Activated CD8-positive, alpha-beta memory T cell treated with anti-CD3 and anti-CD28 coated beads for 1 hour (primary cell): Measurements from ENCODE around the gene ZDHHC20.

Source experiments
- DNase-seq, 2 donors: peaks; one replicate each; pipeline ENCODE4 v3.0.0-alpha.2; 2020; ENCODE audit warnings: low read depth in 1 of 2; ENCODE audit errors: extremely low read depth in 1 of 2

The ZDHHC20 gene

GRCh38 chr13:21458813-21459701 is at the start of gene ZDHHC20:
Gene ZDHHC20, minus strand, starts transcription at chr13:21459303. Its CDS starts 132 bp downstream, at chr13:21459171.
- DNase-seq: peak; percentile 57 to 89

- no peak for DNase-seq
Observed at GRCh38 chr13:21504379-21504778, 45.3 kb upstream of the ZDHHC20 start.

- no peak for DNase-seq
Observed at GRCh38 chr13:21501686-21502085, 42.6 kb upstream of the ZDHHC20 start.

GRCh38 chr13:21486322-21486721 is 27.2 kb upstream of the ZDHHC20 start:
- no peak for DNase-seq

- no peak for DNase-seq
Observed at GRCh38 chr13:21483748-21484147, 24.6 kb upstream of the ZDHHC20 start.

GRCh38 chr13:21481359-21481758 is 22.3 kb upstream of the ZDHHC20 start:
- no peak for DNase-seq

- DNase-seq: no peak
Observed at GRCh38 chr13:21478881-21479808, 20.0 kb upstream of the ZDHHC20 start.

- peak; percentile 36 to 62 for DNase-seq
Observed at GRCh38 chr13:21476893-21477472, 17.9 kb upstream of the ZDHHC20 start.

GRCh38 chr13:21475115-21475514 is 16.0 kb upstream of the ZDHHC20 start:
- no peak for DNase-seq

GRCh38 chr13:21470785-21471184 is 11.7 kb upstream of the ZDHHC20 start:
- no peak for DNase-seq

- no peak for DNase-seq
Observed at GRCh38 chr13:21466527-21466926, 7.4 kb upstream of the ZDHHC20 start.

GRCh38 chr13:21465710-21466160 is 6.6 kb upstream of the ZDHHC20 start:
- DNase-seq: no peak

GRCh38 chr13:21463424-21463823 is 4.3 kb upstream of the ZDHHC20 start:
- DNase-seq: no peak

- DNase-seq: no peak
Observed at GRCh38 chr13:21461131-21461530, 2.0 kb upstream of the ZDHHC20 start.

- peak in 1 of 2 donors; percentile 29 for DNase-seq
Observed at GRCh38 chr13:21458451-21458812, 671 bp downstream of the ZDHHC20 start.

GRCh38 chr13:21453387-21454081 is 5.6 kb downstream of the ZDHHC20 start:
- no peak for DNase-seq

- DNase-seq: no peak
Observed at GRCh38 chr13:21450936-21451335, 8.2 kb downstream of the ZDHHC20 start.

- DNase-seq: no peak
Observed at GRCh38 chr13:21446656-21447055, 12.4 kb downstream of the ZDHHC20 start.

GRCh38 chr13:21445759-21446158 is 13.3 kb downstream of the ZDHHC20 start:
- no peak for DNase-seq

- no peak for DNase-seq
Observed at GRCh38 chr13:21443171-21443570, 15.9 kb downstream of the ZDHHC20 start.

GRCh38 chr13:21436582-21436981 is 22.5 kb downstream of the ZDHHC20 start:
- DNase-seq: no peak
